Suppressor macrophage (primary cell): ENCODE measurements around the gene ZNF471.

Source experiments
- DNase-seq, 4 experiments: peaks; one replicate each; pipeline ENCODE4 v3.0.0-alpha.2; 2020 to 2022

The ZNF471 gene

DNA sequence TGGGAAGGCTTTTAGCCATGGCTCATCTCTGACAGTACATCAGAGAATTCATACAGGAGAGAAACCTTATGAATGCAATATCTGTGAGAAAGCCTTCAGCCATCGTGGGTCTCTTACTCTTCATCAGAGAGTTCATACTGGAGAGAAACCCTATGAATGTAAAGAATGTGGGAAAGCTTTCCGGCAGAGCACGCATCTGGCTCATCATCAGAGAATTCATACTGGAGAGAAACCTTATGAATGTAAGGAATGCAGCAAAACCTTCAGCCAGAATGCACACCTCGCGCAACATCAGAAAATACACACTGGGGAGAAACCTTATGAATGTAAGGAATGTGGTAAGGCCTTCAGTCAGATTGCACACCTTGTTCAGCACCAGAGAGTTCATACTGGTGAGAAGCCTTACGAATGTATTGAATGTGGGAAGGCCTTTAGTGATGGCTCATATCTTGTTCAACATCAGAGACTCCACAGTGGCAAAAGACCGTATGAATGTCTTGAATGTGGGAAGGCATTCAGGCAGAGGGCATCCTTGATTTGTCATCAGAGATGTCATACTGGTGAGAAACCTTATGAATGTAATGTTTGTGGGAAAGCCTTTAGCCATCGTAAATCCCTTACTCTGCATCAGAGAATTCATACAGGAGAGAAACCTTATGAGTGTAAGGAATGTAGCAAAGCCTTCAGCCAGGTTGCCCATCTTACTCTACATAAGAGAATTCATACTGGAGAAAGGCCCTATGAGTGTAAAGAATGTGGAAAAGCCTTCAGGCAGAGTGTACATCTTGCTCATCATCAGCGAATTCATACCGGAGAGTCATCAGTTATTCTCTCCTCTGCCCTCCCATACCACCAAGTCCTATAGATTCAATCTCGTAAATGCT is 70.3 kb downstream of the ZNF471 start:
- no peak for DNase-seq
